ENCODE data around the gene CEP350. TPM values are rescaled to one million over a fixed set of nuclear protein-coding genes. Genes with fewer than 3 reads are reported as not detected.

Gene CEP350
- total and polyA plus RNA-seq, 10 of the 15 experiments (the other 5 are each of a cell fraction or from before 2014, with no cell fraction given): 5.2 to 46.0 (median 23.1) TPM

GRCh38 chr1:180083164-180083563 is 128.6 kb downstream of the CEP350 start:
- ATAC-seq (no peak), FAIRE-seq (no peak), DNase-seq (ENCODE audit: low read depth, low spot score) (no peak)
- H3K4me2 ChIP-seq (ENCODE audit: control insufficient read depth, insufficient read depth): no peak overlapping the region
- SMC1A ChIA-PET (ENCODE audit: uncharacterized antibody, unreplicated experiment): interaction anchor here (1.3 kb wide), 2 partner anchors 14 to 269 kb away, joined by 3 to 4 read pairs; no protein-coding TSS in a partner anchor
- H2AFZ ChIP-seq (ENCODE audit: control insufficient read depth, low read depth, low read length): no peak overlapping the region
- H3K9me3 ChIP-seq (replicated peaks; ENCODE audit: control insufficient read depth, insufficient read depth, low read length): no peaks in the 10 kb centered on the region
- H3K4me1 ChIP-seq (ENCODE audit: control insufficient read depth, insufficient read depth, low read length): no peaks in the 10 kb centered on the region
- TF ChIP-seq CBX5 (IDR thresholded peaks at IDR 0.05; ENCODE audit: low read depth) (no peak), POLR2AphosphoS2 (IDR thresholded peaks at IDR 0.05; ENCODE audit: low read depth, low read length) (no peak), PAX5 (IDR thresholded peaks at IDR 0.05; ENCODE audit: borderline replicate concordance, low read depth, low read length) (no peak), NFXL1 (IDR thresholded peaks at IDR 0.05; ENCODE audit: borderline replicate concordance) (no peak), POU2F2 (IDR thresholded peaks at IDR 0.05; ENCODE audit: borderline replicate concordance, low read depth, low read length) (no peak), STAT1 (conservative IDR thresholded peaks at IDR 0.05) (no peak), RAD21 (IDR thresholded peaks at IDR 0.05; ENCODE audit: insufficient read depth, low read depth, low read length) (no peak), MTA3 (IDR thresholded peaks at IDR 0.05; ENCODE audit: borderline replicate concordance, low read length) (no peak), FOS (IDR thresholded peaks at IDR 0.05; ENCODE audit: borderline replicate concordance, extremely low read depth, insufficient read length) (no peak), REST (IDR thresholded peaks at IDR 0.05; ENCODE audit: low read depth, low read length) (no peak), KDM1A (IDR thresholded peaks at IDR 0.05; ENCODE audit: borderline replicate concordance) (no peak), RCOR1 (conservative IDR thresholded peaks at IDR 0.05; ENCODE audit: low read depth, low read length) (no peak)
- CTCF ChIA-PET: interaction anchor here (0.6 to 2.0 kb wide), 2 partner anchors 96 to 200 kb away, joined by 3 to 10 read pairs; no protein-coding TSS in a partner anchor
- WGBS (ENCODE audit: insufficient coverage, insufficient replicate concordance, low lambda C conversion rate, missing lambda C conversion rate): 96% methylated on average over 1 of the region's 1 CpG
- peaks cover 2 to 13% of the 10 kb centered on the region in 2 experiments; a peak in 3 of 4 replicates for H3K36me3 ChIP-seq (ENCODE audit: control insufficient read depth in 2 of 2, insufficient read depth in 2 of 2, low read length in 1 of 2)
- H3K9ac ChIP-seq (ENCODE audit: control insufficient read depth, insufficient read depth, low read length): no peak overlapping the region
- no peak overlapping the region for H3K4me3 ChIP-seq
- RAD21 ChIA-PET (ENCODE audit: unreplicated experiment): no interaction called here
- H3K27me3 ChIP-seq (replicated peaks in 1 of 2; ENCODE audit: control insufficient read depth in 2 of 2, insufficient read depth in 2 of 2, low read length in 1 of 2): no peaks in the 10 kb centered on the region
- POLR2A ChIA-PET: no interaction called here
- no peak overlapping the region for H3K27ac ChIP-seq (ENCODE audit: control insufficient read depth, insufficient read depth)
- no peaks in the 10 kb centered on the region for H3K79me2 ChIP-seq (ENCODE audit: control insufficient read depth, insufficient read depth, low read length)
- no peaks in the 10 kb centered on the region for H4K20me1 ChIP-seq (ENCODE audit: control insufficient read depth, insufficient read depth)
- in situ Hi-C loops (cut with MboI): no loop called here
- intact Hi-C loops (cut with micrococcal nuclease; ENCODE audit: unreplicated experiment): no loop called here
- no TSS peak for BruUV-seq (replicated peaks)

All from GM12878 (cell line).